GM18507 (cell line): ENCODE results near the gene TRAPPC1.
A peak's percentile ranks its signal among the peaks of the same experiment; 100 is the strongest.

ENCODE experiments used
- DNase-seq: peaks from one replicate; pipeline ENCODE4 v3.0.0; 2011; ENCODE audit warnings: low read depth; ENCODE audit not compliant: insufficient read length; ENCODE audit errors: extremely low spot score
- FAIRE-seq: peaks from 2 replicates; lab custom pipeline; 2011; peaks lifted over from hg19 to GRCh38; lab: Jason Lieb, UNC

The TRAPPC1 gene

GRCh38 chr17:7883781-7884386, 47.9 kb downstream of the TRAPPC1 start:
- no peak for DNase-seq
- FAIRE-seq = no peak

GRCh38 chr17:7882629-7883028, 49.1 kb downstream of the TRAPPC1 start:
- FAIRE-seq (no peak), DNase-seq (no peak)

- DNase-seq (no peak), FAIRE-seq (peak; percentile 61)
These were observed 49.7 kb downstream of the TRAPPC1 start for GRCh38 chr17:7882068-7882467.

GRCh38 chr17:7881276-7882054, 50.3 kb downstream of the TRAPPC1 start:
- DNase-seq = no peak
- FAIRE-seq = no peak
